ENCODE results near the gene RASSF10.
"Not testable (repeated sequence)": the region's sequence is repeated elsewhere in the genome, so short reads cannot be mapped to it uniquely, and the experiment has no call there.

The RASSF10 gene

GRCh38 chr11:13029872-13030271, 20.8 kb downstream of the RASSF10 start:
- no peak for DNase-seq

DNA sequence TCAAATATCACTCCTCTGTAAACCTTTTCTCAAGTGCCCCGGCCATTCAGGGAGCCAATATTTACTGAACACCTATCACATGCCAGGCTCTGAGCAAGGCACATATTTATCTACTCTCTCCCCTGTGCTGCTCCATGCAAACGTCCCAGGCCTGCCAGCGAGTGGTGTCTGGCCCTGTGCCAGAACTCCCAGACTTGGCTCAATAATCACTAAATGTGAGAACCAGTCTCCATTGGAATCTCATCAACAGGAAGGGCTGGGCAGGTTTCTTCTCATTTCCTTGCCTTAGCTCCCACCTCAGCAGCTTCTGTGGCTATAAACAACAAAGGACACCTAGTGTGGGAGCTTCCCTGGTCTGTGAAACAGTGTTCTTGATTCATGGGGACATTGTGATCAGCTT, 21.7 kb downstream of the RASSF10 start:
- no peak for DNase-seq

DNA sequence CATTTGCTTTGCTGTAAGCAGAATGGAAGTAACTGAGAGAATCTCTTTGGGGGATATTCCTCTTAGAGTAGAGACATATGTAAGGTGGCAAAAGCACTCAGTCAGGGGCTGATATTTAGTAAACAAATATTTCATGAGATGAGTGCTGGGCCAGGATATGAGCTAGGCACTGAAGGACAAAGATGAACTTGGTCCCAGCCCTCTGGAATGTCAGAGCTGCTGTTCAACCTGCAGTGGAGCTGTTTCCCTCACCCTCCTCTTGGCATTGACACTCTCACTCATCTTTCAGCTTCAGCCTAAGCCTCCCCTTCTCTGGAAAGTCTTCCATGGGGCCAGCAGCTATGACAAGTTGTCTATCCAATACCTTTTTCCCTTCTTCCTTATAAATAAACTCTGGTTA, 22.2 kb downstream of the RASSF10 start:
- DNase-seq = no peak

DNA sequence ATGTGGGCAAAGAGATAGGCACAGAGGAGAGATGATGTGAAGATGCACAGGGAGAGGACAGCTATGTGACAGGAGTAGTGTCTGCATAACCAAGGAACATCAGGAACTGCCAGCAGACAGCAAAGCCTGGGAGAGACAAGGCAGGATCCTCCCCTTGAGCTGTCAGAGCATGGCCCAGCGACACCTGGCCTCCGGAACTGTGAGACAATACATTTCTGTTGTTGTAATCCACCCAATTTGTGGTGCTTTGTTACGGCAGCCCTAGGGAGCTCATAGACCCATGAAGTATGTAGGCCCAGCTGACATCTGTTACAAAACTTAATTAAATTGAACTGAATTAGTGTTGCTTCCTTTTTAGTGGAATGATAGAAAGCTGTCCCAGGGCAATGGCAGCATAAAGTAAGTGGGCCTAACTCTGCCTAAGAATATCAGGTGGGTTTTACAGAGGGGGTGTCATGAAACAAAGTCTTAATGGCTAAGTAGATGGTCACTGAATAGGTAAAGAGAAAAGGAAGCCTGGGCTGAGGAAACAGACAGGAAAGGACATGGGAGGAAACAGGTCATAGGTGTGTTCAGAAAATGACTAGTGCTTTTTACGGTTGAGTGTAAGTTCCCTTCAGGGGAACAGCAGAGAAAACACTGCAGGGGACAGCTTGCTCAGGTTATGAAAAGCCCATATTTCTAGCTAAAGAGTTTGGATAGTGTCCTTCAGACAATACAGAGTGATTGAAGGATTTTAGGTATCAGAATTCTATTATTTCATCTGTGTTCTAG, 24.8 kb downstream of the RASSF10 start:
- DNase-seq = no peak

DNA sequence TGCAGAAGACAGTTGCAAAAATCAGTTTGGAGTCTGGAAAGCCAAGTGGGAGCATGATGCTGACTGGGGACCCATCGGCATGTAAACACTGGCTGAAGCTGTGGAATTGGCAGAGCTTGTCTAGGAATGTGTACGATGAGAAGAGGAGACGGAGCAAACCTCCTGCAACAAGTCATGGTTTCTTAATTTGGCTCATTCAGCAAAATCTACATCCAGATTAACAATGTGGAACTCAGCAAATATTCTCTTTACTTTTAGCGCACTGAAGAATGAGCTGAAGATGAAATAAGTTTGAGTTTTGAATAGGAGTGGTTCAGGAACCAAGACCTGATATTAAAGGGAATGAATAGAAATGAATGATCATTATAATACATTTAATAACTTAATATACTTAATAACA, 26.6 kb downstream of the RASSF10 start:
- DNase-seq = no peak

- DNase-seq = no peak
Measured at GRCh38 chr11:13036235-13036634, 27.1 kb downstream of the RASSF10 start.

DNA sequence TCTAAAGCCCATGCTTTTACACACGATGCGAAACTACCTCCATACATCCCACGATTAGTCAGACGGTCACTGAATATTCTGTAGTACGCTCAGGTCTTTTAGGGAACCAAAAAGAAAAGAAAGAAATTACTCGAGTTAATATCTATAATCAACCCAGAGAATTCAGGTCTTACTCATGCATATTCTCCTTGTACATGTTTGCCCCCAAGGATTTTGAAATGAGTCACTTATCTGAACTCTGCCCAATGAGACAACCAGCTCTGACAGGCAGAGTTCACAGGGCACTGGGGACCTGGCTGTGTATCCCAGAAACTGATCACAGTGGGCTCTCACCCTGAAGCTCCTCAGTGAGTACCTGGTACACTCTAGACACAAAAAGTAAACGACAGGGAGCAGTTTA, 29.2 kb downstream of the RASSF10 start:
- no peak for DNase-seq

GRCh38 chr11:13039126-13039525, 30.0 kb downstream of the RASSF10 start:
- DNase-seq = no peak

DNA sequence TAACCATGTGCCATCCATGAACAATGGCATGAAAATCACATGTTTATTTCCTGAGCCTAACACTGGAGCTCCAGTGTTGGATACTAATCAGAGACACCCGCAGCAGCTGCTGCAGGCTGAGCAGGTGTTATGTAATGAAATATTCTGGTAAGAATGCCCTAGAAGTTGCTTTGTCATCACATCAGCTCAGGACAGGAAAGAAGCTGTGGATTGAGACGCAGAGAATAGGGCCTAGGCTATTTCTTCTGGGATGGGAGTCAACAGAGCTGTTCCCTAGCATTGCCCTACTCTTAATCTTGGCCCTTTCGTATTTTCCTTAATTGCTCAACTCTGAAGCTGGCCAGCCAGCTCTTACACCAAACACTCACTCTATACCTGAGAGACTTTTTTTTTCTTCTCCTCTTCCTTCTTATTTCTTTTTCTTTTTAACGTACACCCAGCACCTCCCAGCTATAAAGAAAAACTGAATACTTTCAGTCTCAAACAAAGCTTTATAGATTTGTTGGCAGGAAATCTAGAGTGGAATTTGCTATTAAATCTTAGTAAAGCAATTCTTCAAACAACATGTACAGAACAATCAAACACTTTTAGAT, 31.9 kb downstream of the RASSF10 start:
- DNase-seq = no peak

GRCh38 chr11:13042873-13043342, 33.8 kb downstream of the RASSF10 start:
- DNase-seq = no peak

DNA sequence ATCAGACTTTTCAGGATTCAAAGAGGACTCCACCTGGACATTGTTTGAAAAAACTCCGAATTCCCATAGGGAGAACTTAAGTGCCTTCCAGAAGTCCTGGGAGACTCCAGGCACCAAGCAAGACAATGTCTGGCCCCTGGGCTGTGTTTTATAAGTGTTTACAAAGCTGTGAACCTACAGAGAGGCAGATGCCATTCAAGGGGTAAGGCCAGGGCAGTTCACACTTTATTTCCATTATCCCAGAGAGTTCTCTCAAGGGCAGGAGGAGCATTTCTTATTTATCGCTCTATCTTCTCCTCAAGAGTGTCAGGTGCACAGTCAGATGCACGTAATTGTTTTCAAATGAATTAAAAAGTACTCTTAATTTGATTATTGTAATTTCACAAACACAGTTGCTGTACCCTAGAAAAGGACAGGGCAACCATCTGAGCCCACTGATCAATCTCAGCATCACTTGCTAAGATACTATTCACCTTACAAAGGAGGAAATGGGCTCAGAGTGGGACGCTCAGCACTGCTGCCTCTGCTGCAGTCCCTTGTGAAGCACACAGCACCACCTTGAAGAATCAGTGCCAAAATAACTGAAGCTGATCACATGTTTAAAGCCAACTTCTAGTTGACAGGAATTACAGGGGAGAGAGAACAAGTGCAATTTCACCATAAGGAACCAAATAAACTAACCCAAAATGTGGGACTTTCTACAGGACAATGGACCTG, 35.0 kb downstream of the RASSF10 start:
- no peak for DNase-seq

DNA sequence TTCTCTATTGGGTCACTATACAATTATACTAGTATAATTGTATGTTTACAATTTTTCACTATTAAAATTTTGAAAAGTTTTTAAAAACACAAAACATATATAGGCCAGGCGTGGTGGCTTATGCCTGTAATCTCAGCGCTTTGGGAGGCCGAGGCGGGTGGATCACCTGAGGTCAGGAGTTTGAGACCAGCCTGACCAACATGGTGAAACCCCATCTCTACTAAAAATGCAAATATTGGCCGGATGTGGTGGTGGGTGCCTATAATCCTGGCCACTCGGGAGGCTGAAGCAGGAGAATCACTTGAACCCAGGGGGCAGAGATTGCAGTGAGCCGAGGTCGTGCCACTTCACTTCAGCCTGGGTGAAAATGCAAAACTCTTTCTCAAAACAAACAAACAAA, 36.0 kb downstream of the RASSF10 start:
- DNase-seq = not testable (repeated sequence)

- DNase-seq = no peak
Measured at GRCh38 chr11:13045734-13046133, 36.6 kb downstream of the RASSF10 start.

- no peak for DNase-seq
Measured at GRCh38 chr11:13046637-13047570, 37.8 kb downstream of the RASSF10 start.

- DNase-seq = no peak
Measured at GRCh38 chr11:13047884-13048283, 38.8 kb downstream of the RASSF10 start.

- no peak for DNase-seq
Measured at GRCh38 chr11:13051257-13051656, 42.1 kb downstream of the RASSF10 start.

GRCh38 chr11:13052130-13052571, 43.0 kb downstream of the RASSF10 start:
- no peak for DNase-seq

GRCh38 chr11:13053255-13053917, 44.3 kb downstream of the RASSF10 start:
- no peak for DNase-seq

DNA sequence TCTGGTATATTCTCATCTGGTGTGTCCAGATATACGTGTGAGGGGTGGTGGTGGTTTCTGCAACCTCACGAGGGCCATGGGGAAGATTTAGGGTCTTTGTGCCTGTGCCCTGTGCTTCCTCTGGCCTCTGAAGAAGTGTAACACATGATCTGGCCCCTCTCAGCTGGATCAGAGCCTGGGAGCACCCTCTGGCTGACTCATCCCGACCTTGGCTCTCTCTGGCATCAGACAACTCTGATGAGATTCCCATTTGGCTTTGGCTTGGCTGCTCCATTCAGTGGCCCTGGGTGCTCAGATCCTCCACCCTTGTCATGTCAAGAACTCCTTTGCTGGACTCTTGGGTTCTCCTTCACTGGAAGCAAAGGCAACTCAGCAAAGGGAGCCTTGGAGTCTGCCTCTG, 45.2 kb downstream of the RASSF10 start:
- DNase-seq = no peak

DNA sequence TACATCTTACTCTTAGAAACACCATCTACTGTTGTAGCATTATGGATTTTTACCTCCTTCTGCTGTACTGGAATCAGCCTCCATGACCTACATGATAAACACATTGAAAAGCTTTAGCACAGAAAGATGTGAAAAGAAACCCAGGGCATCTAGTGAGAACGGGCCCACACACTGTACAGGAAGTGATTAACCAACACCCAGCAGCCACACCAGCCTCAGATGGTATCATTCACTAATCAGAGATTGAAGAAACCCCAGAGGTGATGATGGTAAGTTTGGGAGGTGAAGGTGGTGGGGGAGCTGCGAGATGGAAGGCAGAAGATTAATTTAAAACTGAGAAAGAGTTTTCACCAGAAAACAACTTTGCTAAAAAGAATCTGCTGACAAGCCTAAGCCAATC, 46.1 kb downstream of the RASSF10 start:
- no peak for DNase-seq

DNA sequence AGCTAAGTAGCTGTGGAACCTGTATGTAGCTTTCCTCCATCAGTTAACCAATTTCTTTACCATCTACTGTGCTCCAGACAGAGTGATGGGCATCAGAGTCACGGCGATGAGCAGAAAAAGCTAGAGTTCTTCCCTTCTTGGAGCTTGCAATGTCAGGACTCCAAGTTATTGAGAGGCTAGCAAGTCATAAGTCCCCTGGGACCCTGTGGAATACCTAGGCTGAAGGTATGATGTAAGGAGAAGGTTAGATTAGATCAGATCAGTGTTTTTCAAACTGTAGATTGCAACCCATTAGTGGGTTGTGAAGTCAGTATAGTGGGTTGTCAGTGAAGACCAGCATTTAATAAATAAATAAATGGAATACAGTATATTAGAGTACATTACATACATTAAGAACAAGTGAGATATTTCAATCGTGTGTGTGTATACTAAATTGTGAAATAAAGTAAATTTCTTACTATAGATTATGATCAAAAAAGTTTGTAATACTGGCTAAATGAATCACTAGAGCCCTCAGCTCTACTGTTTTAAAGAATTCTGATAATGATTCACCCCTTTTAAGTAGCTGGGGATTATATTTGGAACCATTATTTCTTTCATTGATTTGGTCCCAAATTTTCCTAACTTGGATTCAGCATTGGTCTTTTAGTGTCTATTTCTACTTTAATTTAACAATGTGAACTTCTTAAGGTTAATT, 52.3 kb downstream of the RASSF10 start:
- no peak for DNase-seq

All from activated naive CD4-positive, alpha-beta T cell treated with Interleukin-2 at 50 U/mL for 16 hours (primary cell).